Liver (tissue), 9 donors: Measurements from ENCODE around the gene ARID3A. TPM values are rescaled to one million over a fixed set of nuclear protein-coding genes. Genes with fewer than 3 reads are reported as not detected.
A peak's percentile ranks its signal among the peaks of the same experiment; 100 is the strongest.

ENCODE experiments used
- DNase-seq: peaks from one replicate; pipeline ENCODE4 v3.0.0-alpha.2; 2017; ENCODE audit warnings: low spot score
- H3K27ac ChIP-seq, 2 donors: one replicate each; pipeline ENCODE4 v1.7.0; 2013; ENCODE audit warnings: inconsistent platforms in 2 of 2, low read length in 2 of 2, control low read depth in 1 of 2, low read depth in 1 of 2, mild to moderate bottlenecking in 1 of 2
- H3K27me3 ChIP-seq, 4 donors: one replicate each; pipeline versions ENCODE4 v1.6.1 to v1.7.0; 2013; ENCODE audit warnings: low read length in 3 of 4, inconsistent platforms in 1 of 4, mild to moderate bottlenecking in 1 of 4, moderate library complexity in 1 of 4; ENCODE audit not compliant: control insufficient read depth in 4 of 4, insufficient read depth in 4 of 4
- H3K36me3 ChIP-seq, 4 donors: one replicate each; pipeline versions ENCODE4 v1.6.1 to v1.7.0; 2013; ENCODE audit warnings: low read length in 3 of 4, mild to moderate bottlenecking in 3 of 4, low read depth in 1 of 4, moderate library complexity in 1 of 4; ENCODE audit not compliant: control insufficient read depth in 4 of 4, insufficient read depth in 3 of 4
- H3K4me1 ChIP-seq, 4 donors: one replicate each; pipeline versions ENCODE4 v1.6.1 to v1.7.0; 2013; ENCODE audit warnings: low read length in 3 of 4, mild to moderate bottlenecking in 3 of 4, moderate library complexity in 1 of 4; ENCODE audit not compliant: control insufficient read depth in 4 of 4, insufficient read depth in 4 of 4
- H3K4me3 ChIP-seq, 3 donors: one replicate each; pipeline versions ENCODE4 v1.6.1 to v1.7.0; 2013; ENCODE audit warnings: low read length in 3 of 3, control low read depth in 1 of 3, low read depth in 1 of 3, mild to moderate bottlenecking in 1 of 3
- H3K9ac ChIP-seq, 2 donors: one replicate each; pipeline ENCODE4 v1.7.0; 2013; ENCODE audit warnings: low read length in 2 of 2, mild to moderate bottlenecking in 2 of 2, moderate library complexity in 2 of 2, control low read depth in 1 of 2, low read depth in 1 of 2
- H3K9me3 ChIP-seq, 4 donors: one replicate each; pipeline versions ENCODE4 v1.6.1 to v1.7.0; 2013; ENCODE audit warnings: low read length in 3 of 4; ENCODE audit not compliant: control insufficient read depth in 4 of 4
- ATF3 ChIP-seq: IDR thresholded peaks from 2 replicates; pipeline ENCODE4 v1.6.1; 2016; ENCODE audit warnings: antibody characterized with exemption
- CTCF ChIP-seq: fragments of 150-350 bp; IDR thresholded peaks from 2 replicates; pipeline ENCODE4 v1.5.1; 2017; ENCODE audit warnings: improper control_type of control experiment, low read depth, low read length; ENCODE audit not compliant: missing input control
- EGR1 ChIP-seq, 2 donors: IDR thresholded peaks; 2 replicates each; pipeline ENCODE4 v1.6.1; 2016 to 2018; ENCODE audit warnings: antibody characterized with exemption in 2 of 2, low read depth in 2 of 2
- FOXA1 ChIP-seq: IDR thresholded peaks from 2 replicates; pipeline ENCODE4 v1.6.1; 2016; ENCODE audit warnings: antibody characterized with exemption
- FOXA2 ChIP-seq: IDR thresholded peaks from 2 replicates; pipeline ENCODE4 v1.6.1; 2016; ENCODE audit warnings: antibody characterized with exemption
- GABPA ChIP-seq, 2 donors: IDR thresholded peaks in 1 of 2; conservative IDR thresholded peaks in 1 of 2; 2 replicates each; pipeline ENCODE4 v1.6.1; 2016; ENCODE audit warnings: antibody characterized with exemption in 2 of 2, mild to moderate bottlenecking in 1 of 2, moderate library complexity in 1 of 2
- HNF4A ChIP-seq, 2 donors: conservative IDR thresholded peaks; 2 replicates each; pipeline ENCODE4 v1.6.1; 2016; ENCODE audit warnings: antibody characterized with exemption in 2 of 2, mild to moderate bottlenecking in 2 of 2
- HNF4G ChIP-seq: IDR thresholded peaks from 2 replicates; pipeline ENCODE4 v1.6.1; 2016; ENCODE audit warnings: antibody characterized with exemption
- JUND ChIP-seq, 2 donors: IDR thresholded peaks; 2 replicates each; pipeline ENCODE4 v1.6.1; 2016; ENCODE audit warnings: antibody characterized with exemption in 2 of 2
- MAX ChIP-seq: IDR thresholded peaks from 2 replicates; pipeline ENCODE4 v1.6.1; 2016; ENCODE audit warnings: antibody characterized with exemption
- NR2F2 ChIP-seq: IDR thresholded peaks from 2 replicates; pipeline ENCODE4 v1.6.1; 2016; ENCODE audit warnings: antibody characterized with exemption
- RAD21 ChIP-seq, 2 donors: IDR thresholded peaks; 2 replicates each; pipeline ENCODE4 v1.6.1; 2016; ENCODE audit warnings: antibody characterized with exemption in 2 of 2, mild to moderate bottlenecking in 2 of 2
- REST ChIP-seq: IDR thresholded peaks from 2 replicates; pipeline ENCODE4 v1.6.1; 2016; ENCODE audit warnings: antibody characterized with exemption, mild to moderate bottlenecking
- RXRA ChIP-seq, 2 donors: IDR thresholded peaks; 2 replicates each; pipeline ENCODE4 v1.6.1; 2017 to 2018; ENCODE audit warnings: antibody characterized with exemption in 2 of 2, mild to moderate bottlenecking in 1 of 2
- SP1 ChIP-seq: IDR thresholded peaks from 2 replicates; pipeline ENCODE4 v1.6.1; 2018; ENCODE audit warnings: antibody characterized with exemption, mild to moderate bottlenecking
- TAF1 ChIP-seq: conservative IDR thresholded peaks from 2 replicates; pipeline ENCODE4 v1.6.1; 2016; ENCODE audit warnings: antibody characterized with exemption, mild to moderate bottlenecking
- YY1 ChIP-seq: IDR thresholded peaks from 2 replicates; pipeline ENCODE4 v1.6.1; 2016; ENCODE audit warnings: antibody characterized with exemption, mild to moderate bottlenecking
- ZBTB33 ChIP-seq: IDR thresholded peaks from 2 replicates; pipeline ENCODE4 v1.6.1; 2016; ENCODE audit warnings: antibody characterized with exemption
- WGBS: extraction: QIAGEN DNeasy Blood & Tissue Kit; methylation state at CpG from one replicate; pipeline ENCODE4 v1.1.7; 2013; 5-methylcytosine and 5-hydroxymethylcytosine counted together
- polyA plus RNA-seq, 2 donors: library from polyadenylated mRNA; stranded (reverse) in 1 of 2; unstranded in 1 of 2; fragments of 200-250 nt in 1 of 2; fragments of >200 nt in 1 of 2; fragmentation: Nextera tagmentation in 1 of 2; extraction: Ambion mirVana in 1 of 2; gene quantifications; one replicate each; pipeline versions ENCODE4 v1.2.1 to v1.2.3, GENCODE V29; 2013 to 2015
- total RNA-seq, 2 donors: library from RNA; depleted of rRNA; stranded (reverse); fragments of >200 nt; gene quantifications; one replicate each; pipeline ENCODE4 v1.2.3, GENCODE V29; 2014
- donor health status: healthy.
- donor health status: healthy.
- donor health status: healthy.
- donor health status: healthy.
- donor health status: healthy.

Gene ARID3A
- total and polyA plus RNA-seq, 4 donors = 0.74 to 42.4 (median 3.1) TPM

- peak overlapping the region; percentile 40 to 55 for H3K27ac ChIP-seq
Observed at GRCh38 chr19:1016647-1017114, 90.8 kb downstream of the ARID3A start.

More at GRCh38 chr19:1016647-1017114, 90.8 kb downstream of the ARID3A start:
- TF ChIP-seq ATF3 (no peak), CTCF (no peak), TAF1 (no peak), RAD21 (IDR thresholded peaks at IDR 0.05) (no peak), SP1 (no peak), GABPA (IDR thresholded peaks at IDR 0.05 in 1 of 2, conservative IDR thresholded peaks at IDR 0.05 in 1 of 2) (no peak), REST (no peak), JUND (IDR thresholded peaks at IDR 0.05) (peak in 1 of 2 donors; percentile 25), HNF4A (conservative IDR thresholded peaks at IDR 0.05) (peak in 1 of 2 donors; percentile 74), EGR1 (IDR thresholded peaks at IDR 0.05; ENCODE audit: low read depth in 2 of 2) (no peak), FOXA1 (no peak), FOXA2 (no peak), YY1 (no peak), RXRA (IDR thresholded peaks at IDR 0.05) (peak; percentile 40 to 90), NR2F2 (peak; percentile 80), MAX (no peak), ZBTB33 (no peak), HNF4G (no peak)
- WGBS = 39% methylated on average over 12 of the region's 12 CpGs
- Histone ChIP-seq H3K9me3 (no peaks in the 10 kb centered on the region), H3K4me3 (no peak overlapping the region), H3K36me3 (peaks cover 2 to 21% (median 8%) of the 10 kb centered on the region in 4 donors), H3K9ac (no peak overlapping the region), H3K4me1 (peaks cover 30 to 49% (median 39%) of the 10 kb centered on the region in 4 donors), H3K27me3 (no peaks in the 10 kb centered on the region)
- no peak for DNase-seq
